Heart right ventricle (tissue), 16 donors: ENCODE results near the gene RPS19. TPM values are rescaled to one million over a fixed set of nuclear protein-coding genes. Genes with fewer than 3 reads are reported as not detected.

Experiments used
- ATAC-seq, 8 donors: fragments of 200-7000 bp; cut with Tn5 transposase; one replicate each; pipeline ENCODE4 v1.9.1; 2020; ENCODE audit warnings: mild to moderate bottlenecking in 8 of 8, moderate library complexity in 8 of 8, moderate number of reproducible peaks in 1 of 8
- DNase-seq, 2 donors: peaks; one replicate each; pipeline ENCODE4 v3.0.0-alpha.2; 2020
- H3K27ac ChIP-seq, 10 donors: fragments of 200-600 bp; sonication (generic) in 2 of 10; one replicate each; pipeline versions ENCODE4 v1.5.0 to v1.8.0; 2020 to 2022; ENCODE audit warnings: mild to moderate bottlenecking in 3 of 10
- H3K27me3 ChIP-seq, 7 donors: fragments of 200-600 bp; one replicate each; pipeline ENCODE4 v1.8.0; 2021 to 2022; ENCODE audit warnings: mild to moderate bottlenecking in 2 of 7
- H3K36me3 ChIP-seq, 9 donors: fragments of 200-600 bp; sonication (generic) in 1 of 9; one replicate each; pipeline versions ENCODE4 v1.5.0 to v1.8.0; 2020 to 2022; ENCODE audit warnings: mild to moderate bottlenecking in 2 of 9
- H3K4me1 ChIP-seq, 9 donors: fragments of 200-600 bp; sonication (generic) in 1 of 9; one replicate each; pipeline versions ENCODE4 v1.5.0 to v1.8.0; 2020 to 2022; ENCODE audit warnings: mild to moderate bottlenecking in 4 of 9
- H3K4me3 ChIP-seq, 10 donors: fragments of 200-600 bp; sonication (generic) in 2 of 10; one replicate each; pipeline versions ENCODE4 v1.5.0 to v1.8.0; 2020 to 2022; ENCODE audit warnings: mild to moderate bottlenecking in 7 of 10, moderate library complexity in 2 of 10
- H3K9me3 ChIP-seq, 11 donors: fragments of 200-600 bp in 10 of 11; sonication (generic) in 2 of 11; one replicate each; pipeline versions ENCODE4 v1.5.0 to v1.8.0; 2013 to 2022; ENCODE audit warnings: mild to moderate bottlenecking in 2 of 11, control low read depth in 1 of 11, moderate library complexity in 1 of 11
- CTCF ChIP-seq, 9 donors: fragments of 200-600 bp; sonication (generic) in 2 of 9; IDR thresholded peaks; one replicate each; pipeline versions ENCODE4 v1.5.0 to v1.8.0; 2021 to 2022; ENCODE audit warnings: antibody characterized with exemption in 9 of 9, mild to moderate bottlenecking in 5 of 9, moderate library complexity in 1 of 9
- WGBS, 2 donors: extraction: QIAGEN DNeasy Blood & Tissue Kit; methylation state at CpG; one replicate each; pipeline ENCODE4 v1.1.7; 2013; ENCODE audit warnings: inconsistent platforms in 1 of 2; 5-methylcytosine and 5-hydroxymethylcytosine counted together
- intact Hi-C, 10 donors: fragments of 100-400 bp; cut with DNase I; formaldehyde crosslinking; loops; one replicate each; pipeline versions ENCODE4 v1.11.1 to v1.14.2; 2022
- polyA plus RNA-seq, 2 donors: library from polyadenylated mRNA; stranded (reverse); fragments of 200-250 nt; gene quantifications; one replicate each; pipeline ENCODE4 v1.2.3, GENCODE V29; 2013
- total RNA-seq, 10 donors: library from RNA; stranded (reverse); fragmentation: NEBNext Ultra II Directional in 3 of 10; extraction: Animal tissue kit (Norgen Biotek cat#: 25700) in 3 of 10; gene quantifications; one replicate each; pipeline versions ENCODE4 v1.2.1 to v1.2.4, GENCODE V29; 2021 to 2023
- donor health status: Arrhythmogenic right ventricular cardiomyopathy.
- donor health status: ischemic (EF 13 %, LVEDD 7.1; RV severe dilation, severe dysfunction).
- donor health status: healthy with polysubstance abuse.
- donor health status: DM: no; HTN: yes; CAD: no.
- donor health status: DM: no; HTN: no; CAD: no.
- donor health status: ischemic (EF 25% LVEDD 6.9; RV normal size, moderate dysfunction).
- donor health status: ischemic (EF 25% LVEDD 5.7; RV mildly dilated, moderate dysfunction).
- donor health status: healthy.
- donor health status: DM: yes; HTN: yes; CAD: no.
- donor health status: Ischemic cardiomyopathy.
- donor health status: ischemic (EF 35%, LVEDD 5.7; RV mildly dilated, moderate dysfunction).
- donor health status: nonischemic (EF 11% LVEDD 7.7; RV severe dilation, severe dysfunction).
- donor health status: DM: yes; HTN: yes; CAD: no.
- donor health status: PGD.
- donor health status: ischemic (EF 29% LVEDD 5.4; RV normal size, mild dysfunction).
- donor health status: nonischemic (EF 23%, LVEDD 6.1; RV moderate dilation, normal function).

The RPS19 gene
- total and polyA plus RNA-seq, 12 donors = 446 to 1,996 (median 596) TPM

- intact Hi-C loops = loop anchor here in 2 of 10 donors (5.0 to 10.0 kb wide), 2 partner anchors 40 to 48 kb away; partner anchors contain the start of gene ERFL (in 1 of the 2)
- no peaks in the 10 kb centered on the region for H3K9me3 ChIP-seq
- peak overlapping the region in 1 of 10 donors; percentile 94 for H3K4me3 ChIP-seq
- peak overlapping the region in 2 of 10 donors; percentile 1 to 84 for H3K27ac ChIP-seq
- DNase-seq = no peak
- H3K4me1 ChIP-seq = peaks cover 9 to 55% (median 37%) of the 10 kb centered on the region in 9 donors
- H3K36me3 ChIP-seq = peaks cover 0 to 55% (median 6%) of the 10 kb centered on the region in 9 donors
- no peaks in the 10 kb centered on the region for H3K27me3 ChIP-seq
- no peak for ATAC-seq
- WGBS, 2 donors = 58 to 64% methylated on average over 13 of the region's 13 CpGs
- no peak for TF ChIP-seq CTCF (IDR thresholded peaks at IDR 0.05)
These were observed 27.0 kb downstream of the RPS19 start for GRCh38 chr19:41886761-41887710.

- ATAC-seq (no peak), DNase-seq (no peak)
- no peaks in the 10 kb centered on the region for H3K27me3 ChIP-seq
- H3K9me3 ChIP-seq = no peaks in the 10 kb centered on the region
- peaks cover 9 to 53% (median 35%) of the 10 kb centered on the region in 9 donors for H3K4me1 ChIP-seq
- 61 to 62% methylated on average over 17 of the region's 17 CpGs for WGBS, 2 donors
- intact Hi-C loops = loop anchor here in 2 of 10 donors (5.0 to 10.0 kb wide), 2 partner anchors 39 to 47 kb away; partner anchors contain the start of gene ERFL (in 1 of the 2)
- peak overlapping the region in 1 of 10 donors; percentile 94 for H3K4me3 ChIP-seq
- peaks cover 0 to 63% (median 13%) of the 10 kb centered on the region in 9 donors for H3K36me3 ChIP-seq
- H3K27ac ChIP-seq = peak overlapping the region in 2 of 10 donors; percentile 1 to 84
- TF ChIP-seq CTCF (IDR thresholded peaks at IDR 0.05) = no peak
These were observed 27.8 kb downstream of the RPS19 start for GRCh38 chr19:41887711-41888382.

- TF ChIP-seq CTCF (IDR thresholded peaks at IDR 0.05) = no peak
- peaks cover 4 to 55% (median 35%) of the 10 kb centered on the region in 9 donors for H3K4me1 ChIP-seq
- DNase-seq = no peak
- intact Hi-C loops = loop anchor here in 2 of 10 donors (5.0 to 10.0 kb wide), 2 partner anchors 38 to 46 kb away; partner anchors contain the start of gene ERFL (in 1 of the 2)
- peak overlapping the region in 1 of 10 donors; percentile 84 for H3K27ac ChIP-seq
- peaks cover 0 to 66% (median 16%) of the 10 kb centered on the region in 9 donors for H3K36me3 ChIP-seq
- H3K4me3 ChIP-seq = no peak overlapping the region
- no peaks in the 10 kb centered on the region for H3K9me3 ChIP-seq
- WGBS, 2 donors = 91 to 92% methylated on average over 12 of the region's 12 CpGs
- H3K27me3 ChIP-seq = no peaks in the 10 kb centered on the region
- no peak for ATAC-seq
These were observed 28.9 kb downstream of the RPS19 start for GRCh38 chr19:41888926-41889325.

- ATAC-seq (no peak), DNase-seq (no peak)
- Histone ChIP-seq H3K36me3 (peaks cover 0 to 73% (median 20%) of the 10 kb centered on the region in 9 donors), H3K4me3 (no peak overlapping the region), H3K9me3 (no peaks in the 10 kb centered on the region), H3K27me3 (no peaks in the 10 kb centered on the region), H3K4me1 (peaks cover 2 to 50% (median 30%) of the 10 kb centered on the region in 9 donors), H3K27ac (no peak overlapping the region)
- WGBS, 2 donors = 91 to 92% methylated on average over 8 of the region's 8 CpGs
- intact Hi-C loops = loop anchor here in 2 of 10 donors (5.0 to 10.0 kb wide), 2 partner anchors 37 to 45 kb away; partner anchors contain the start of gene ERFL (in 1 of the 2)
- no peak for TF ChIP-seq CTCF (IDR thresholded peaks at IDR 0.05)
These were observed 29.8 kb downstream of the RPS19 start for GRCh38 chr19:41889896-41890295.
